GM18858 (cell line): ENCODE data around the gene HTR1D.
"Not testable (repeated sequence)": the region's sequence is repeated elsewhere in the genome, so short reads cannot be mapped to it uniquely, and the experiment has no call there.

Experiments used
- ATAC-seq: cut with Tn5 transposase; IDR thresholded peaks from one replicate; pipeline ENCODE4 v1.9.1; 2021; ENCODE audit not compliant: unreplicated experiment

HTR1D gene

DNA sequence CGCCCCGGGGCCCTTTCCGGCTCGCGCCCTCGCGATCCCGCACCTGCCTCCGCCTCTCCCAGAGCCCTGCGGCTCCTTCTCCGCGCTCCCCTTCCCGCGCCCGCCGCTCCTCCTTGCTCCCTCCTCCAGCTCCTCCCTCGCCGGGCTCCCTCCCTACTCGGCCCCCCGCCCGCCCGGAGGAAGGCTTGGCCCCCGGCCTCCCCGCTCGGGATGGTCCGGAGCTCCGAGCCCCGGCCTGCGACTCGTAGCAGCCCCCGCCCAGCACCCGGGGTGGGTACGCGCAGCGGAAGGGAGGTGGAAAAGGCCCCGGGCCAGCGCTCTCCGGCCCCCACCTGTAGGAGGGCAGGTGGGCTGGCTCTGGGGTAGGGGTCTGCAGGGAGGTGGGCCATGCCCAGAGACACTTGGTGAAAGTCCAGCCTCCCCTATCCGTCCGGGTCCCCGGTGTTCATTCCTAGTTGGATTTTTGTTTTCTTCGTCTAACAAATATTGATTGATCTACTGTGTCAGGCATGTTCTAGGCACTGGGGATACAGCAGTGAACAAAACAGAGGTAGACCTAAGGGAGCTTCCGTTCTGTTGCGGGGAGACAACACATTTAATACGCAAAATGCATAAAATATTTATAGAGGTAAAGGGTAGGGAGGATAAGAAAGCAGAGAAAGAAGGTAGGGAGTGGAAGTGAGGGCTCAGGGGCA, at the start of gene HTR1D:
TSS of gene HTR1D (minus strand) at position 82 of the 695 bp plus-strand sequence. CDS start 23,283 bp downstream, outside the sequence.
- no peak for ATAC-seq

DNA sequence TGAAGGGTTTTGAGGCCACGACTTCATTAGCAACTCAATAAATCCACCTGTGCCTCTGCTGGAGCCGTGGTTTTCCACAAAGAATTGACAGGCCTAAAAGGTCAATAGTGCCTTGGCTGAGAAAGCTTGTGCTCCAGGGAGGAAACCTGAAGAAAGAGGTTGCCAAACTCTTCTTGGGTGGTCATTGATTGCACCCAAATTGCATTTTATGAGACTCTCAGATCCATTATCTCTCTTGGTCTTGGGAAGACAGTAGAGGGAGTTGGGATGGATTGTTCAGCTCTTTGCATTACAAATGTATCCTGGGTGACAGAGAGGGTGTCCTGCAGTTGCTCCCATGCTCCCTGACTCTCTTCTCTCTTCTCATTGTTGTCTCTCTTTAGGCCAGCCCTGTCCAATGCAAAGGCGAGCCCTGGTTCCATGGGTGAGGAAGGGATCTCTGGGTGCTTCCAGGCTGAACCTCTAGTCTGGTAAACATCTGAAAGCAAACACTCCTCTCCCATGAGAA, 46.1 kb upstream of the HTR1D start:
- ATAC-seq = no peak

GRCh38 chr1:23258082-23258481, 40.8 kb upstream of the HTR1D start:
- ATAC-seq = not testable (repeated sequence)

DNA sequence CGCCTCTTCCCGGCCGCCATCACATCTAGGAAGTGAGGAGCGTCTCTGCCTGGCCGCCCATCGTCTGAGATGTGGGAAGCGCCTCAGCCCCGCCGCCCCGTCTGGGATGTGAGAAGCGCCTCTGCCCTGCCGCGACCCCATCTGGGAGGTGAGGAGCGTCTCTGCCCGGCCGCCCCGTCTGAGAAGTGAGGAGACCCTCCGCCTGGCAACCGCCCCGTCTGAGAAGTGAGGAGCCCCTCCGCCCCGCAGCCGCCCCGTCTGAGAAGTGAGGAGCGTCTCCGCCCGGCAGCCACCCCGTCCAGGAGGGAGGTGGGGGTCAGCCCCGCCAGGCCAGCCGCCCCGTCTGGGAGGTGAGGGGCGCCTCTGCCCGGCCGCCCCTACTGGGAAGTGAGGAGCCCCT, 40.1 kb upstream of the HTR1D start:
- ATAC-seq = not testable (repeated sequence)

DNA sequence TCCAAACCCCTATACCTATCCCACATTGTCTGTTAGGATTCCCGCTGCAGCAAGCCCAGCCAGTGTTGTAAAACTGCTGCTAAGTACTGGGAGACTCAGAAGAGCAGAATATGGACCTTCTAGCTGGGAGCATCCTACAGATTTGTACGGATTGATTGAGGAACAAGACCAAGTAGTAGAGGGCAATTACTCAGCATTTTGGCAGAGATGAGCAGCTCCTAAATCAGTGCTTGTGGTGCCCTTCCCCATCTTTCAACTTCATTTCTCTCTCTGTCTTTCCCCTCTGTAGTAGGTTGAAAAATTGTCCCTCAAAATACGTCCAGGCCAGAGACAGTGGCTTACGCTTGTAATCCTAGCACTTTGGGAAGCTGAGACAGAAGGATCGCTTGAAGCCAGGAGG, 37.3 kb upstream of the HTR1D start:
- ATAC-seq = no peak

- ATAC-seq = no peak
These were observed 34.5 kb upstream of the HTR1D start for GRCh38 chr1:23251812-23252211.

DNA sequence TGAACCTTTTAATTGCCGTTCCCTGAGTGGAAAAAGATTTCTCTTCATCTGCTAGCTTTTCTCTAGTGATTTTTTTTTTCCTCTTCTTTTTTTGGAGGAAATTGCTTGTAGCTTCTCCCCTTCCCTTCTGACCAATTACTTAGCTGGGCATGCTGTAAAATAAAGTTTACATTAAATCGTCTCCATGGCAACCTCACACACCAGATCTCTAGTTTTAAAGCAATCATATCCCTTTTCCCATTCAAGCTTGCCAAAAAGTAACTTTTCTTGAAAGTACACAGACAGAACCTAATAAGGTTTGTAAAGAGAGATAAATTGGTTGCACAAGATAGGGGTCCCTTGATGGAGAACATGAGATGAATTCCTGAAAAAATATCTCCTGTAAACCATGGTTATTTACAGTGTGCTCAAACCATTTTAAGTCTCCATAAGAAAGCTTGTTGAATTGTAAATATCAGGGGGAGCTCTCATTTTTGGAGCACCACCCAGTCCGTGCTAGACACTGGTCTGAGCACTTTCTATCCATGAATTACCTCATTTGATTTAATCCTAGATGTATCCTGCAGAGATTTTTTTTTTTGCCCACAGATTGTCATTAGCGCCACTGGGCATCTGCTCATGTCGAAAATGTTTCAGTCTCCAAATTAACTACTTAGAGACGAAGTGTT, 32.6 kb upstream of the HTR1D start:
- no peak for ATAC-seq

GRCh38 chr1:23247276-23247675, 30.0 kb upstream of the HTR1D start:
- no peak for ATAC-seq

GRCh38 chr1:23246274-23246673, 29.0 kb upstream of the HTR1D start:
- no peak for ATAC-seq

- ATAC-seq = no peak
These were observed 27.0 kb upstream of the HTR1D start for GRCh38 chr1:23244256-23244761.

DNA sequence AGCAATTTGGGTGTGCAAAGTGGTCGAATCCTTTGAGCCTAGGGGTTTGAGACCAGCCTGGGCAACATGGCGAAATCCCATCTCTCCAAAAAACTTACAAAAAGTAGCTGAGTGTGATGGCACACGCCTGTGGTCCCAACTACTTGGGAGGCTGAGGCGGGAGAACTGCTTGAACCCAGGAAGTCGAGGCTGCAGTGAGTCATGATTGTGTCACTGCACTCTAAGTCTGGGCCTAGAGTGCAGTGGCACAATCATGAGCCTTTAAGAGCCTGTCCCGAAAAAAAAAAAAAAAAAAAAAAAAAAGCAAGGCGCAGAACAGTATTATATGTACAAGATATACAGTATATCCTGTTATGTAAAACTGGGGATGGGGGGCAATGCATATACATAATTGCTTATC, 25.1 kb upstream of the HTR1D start:
- no peak for ATAC-seq

GRCh38 chr1:23239638-23240295, 22.5 kb upstream of the HTR1D start:
- no peak for ATAC-seq

- no peak for ATAC-seq
These were observed 21.3 kb upstream of the HTR1D start for GRCh38 chr1:23238565-23238964.

DNA sequence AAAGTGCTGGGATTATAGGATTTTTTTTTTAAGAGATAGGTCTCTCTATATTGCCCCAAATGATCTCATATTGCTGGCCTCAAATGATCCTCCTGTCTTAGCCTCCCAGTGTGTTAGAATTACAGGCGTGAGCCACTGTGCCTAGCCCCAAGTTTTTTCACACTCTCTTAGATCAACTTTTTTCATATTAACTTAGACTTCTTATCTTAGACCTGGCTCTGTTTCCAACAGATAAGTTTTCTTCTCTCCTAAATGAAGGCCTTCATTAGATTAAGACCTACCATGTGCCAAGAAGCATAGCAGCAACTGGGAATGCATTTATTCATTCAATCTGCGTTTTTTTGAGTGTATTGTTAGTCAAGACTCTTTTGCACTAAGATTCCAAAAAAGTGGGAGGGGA, 20.2 kb upstream of the HTR1D start:
- no peak for ATAC-seq

DNA sequence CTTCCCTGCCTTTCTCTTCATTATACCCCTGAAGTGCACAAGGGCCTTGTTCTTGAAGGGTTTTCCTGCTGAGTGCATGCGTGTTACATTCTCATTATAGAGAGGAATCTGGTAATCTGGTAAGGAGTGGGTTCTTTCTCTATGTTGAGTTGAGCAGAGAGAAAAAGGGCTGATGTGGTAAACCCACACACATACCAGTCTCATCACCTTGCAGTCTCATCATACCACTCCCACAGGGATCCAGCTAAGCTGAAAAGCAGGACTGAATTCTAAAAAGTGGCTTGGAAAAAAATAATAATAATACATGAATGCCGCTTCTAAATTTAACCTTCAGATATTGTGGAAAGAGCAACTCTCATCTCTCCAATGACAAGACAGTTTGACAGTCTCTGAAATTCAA, 10.5 kb upstream of the HTR1D start:
- ATAC-seq = no peak

- ATAC-seq = no peak
These were observed 7.7 kb upstream of the HTR1D start for GRCh38 chr1:23224739-23225648.

DNA sequence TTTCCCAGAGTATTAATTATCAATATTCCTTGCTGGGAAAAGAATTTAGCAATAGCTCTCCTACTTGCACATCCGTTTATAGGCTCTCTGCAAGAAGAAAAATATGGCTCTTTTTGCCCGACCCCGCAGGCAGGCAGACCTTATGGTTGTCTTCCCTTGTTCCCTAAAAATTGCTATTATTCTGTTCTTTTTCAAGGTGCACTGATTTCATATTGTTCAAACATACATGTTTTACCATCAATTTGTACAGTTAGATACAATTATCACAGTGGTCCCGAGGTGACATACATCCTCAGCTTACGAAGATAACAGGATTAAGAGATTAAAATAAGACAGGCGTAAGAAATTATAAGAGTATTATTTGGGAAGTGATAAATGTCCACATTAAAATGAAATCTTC, 6.7 kb upstream of the HTR1D start:
- ATAC-seq = not testable (repeated sequence)

- not testable (repeated sequence) for ATAC-seq
These were observed 6.2 kb upstream of the HTR1D start for GRCh38 chr1:23223490-23223951.

- ATAC-seq = no peak
These were observed 5.4 kb upstream of the HTR1D start for GRCh38 chr1:23222742-23223141.

DNA sequence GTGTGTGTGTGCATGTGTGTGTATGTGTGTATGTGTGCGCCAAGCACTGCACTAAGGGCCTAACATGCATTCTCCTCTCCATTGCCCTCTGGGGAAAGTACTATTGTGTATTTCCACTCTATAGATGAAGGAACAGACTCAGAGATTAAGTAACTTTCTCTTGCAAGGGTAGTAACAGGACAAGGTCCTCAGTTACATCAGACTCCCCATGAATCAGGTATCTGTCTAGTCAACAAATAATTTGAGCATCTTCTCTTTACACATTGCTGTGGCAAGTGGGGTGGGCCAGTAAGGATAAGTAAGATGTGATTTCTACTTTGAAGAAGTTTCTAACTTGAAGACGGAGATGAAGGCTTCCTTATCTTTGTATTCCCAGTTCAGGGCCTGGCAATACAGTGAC, 5.0 kb upstream of the HTR1D start:
- no peak for ATAC-seq

GRCh38 chr1:23221107-23221506, 3.8 kb upstream of the HTR1D start:
- ATAC-seq = no peak
